A549 (cell line): ENCODE measurements around the gene GNAT3.

Source experiments
- HOXB13 ChIP-seq: fragments of 250-450 bp; sonication (Bioruptor Pico); IDR thresholded peaks from 2 replicates; pipeline ENCODE4 v1.5.0; 2020; ENCODE audit warnings: low read depth, mild to moderate bottlenecking, moderate library complexity
- MAZ ChIP-seq: fragments of 150-350 bp; IDR thresholded peaks from 2 replicates; pipeline ENCODE4 v1.6.1; 2014; ENCODE audit warnings: antibody characterized with exemption, low read depth, low read length, borderline replicate concordance
- RAD21 ChIP-seq, 2 experiments: fragments of >200 bp in 1 of 2; sonication (Bioruptor Twin) in 1 of 2; formaldehyde crosslinking in 1 of 2; IDR thresholded peaks in 1 of 2; conservative IDR thresholded peaks in 1 of 2; 2 replicates in 1 of 2; 3 replicates in 1 of 2; pipeline ENCODE4 v1.6.1; 2012 to 2018; ENCODE audit warnings: inconsistent platforms in 1 of 2
- RNF2 ChIP-seq: fragments of 200-600 bp; sonication (generic); IDR thresholded peaks from 2 replicates; pipeline ENCODE4 v1.6.1; 2016; ENCODE audit warnings: low read depth, mild to moderate bottlenecking, antibody characterized with exemption, moderate library complexity, borderline replicate concordance
- TF ChIP-seq, protein P1 (sequence below): fragments of >200 bp; sonication (Bioruptor Twin); formaldehyde crosslinking; IDR thresholded peaks from 3 replicates; pipeline ENCODE4 v1.5.1; 2016
- TF ChIP-seq, protein P2 (sequence below): IDR thresholded peaks from 2 replicates; pipeline ENCODE4 v1.6.1; 2012

DNA sequence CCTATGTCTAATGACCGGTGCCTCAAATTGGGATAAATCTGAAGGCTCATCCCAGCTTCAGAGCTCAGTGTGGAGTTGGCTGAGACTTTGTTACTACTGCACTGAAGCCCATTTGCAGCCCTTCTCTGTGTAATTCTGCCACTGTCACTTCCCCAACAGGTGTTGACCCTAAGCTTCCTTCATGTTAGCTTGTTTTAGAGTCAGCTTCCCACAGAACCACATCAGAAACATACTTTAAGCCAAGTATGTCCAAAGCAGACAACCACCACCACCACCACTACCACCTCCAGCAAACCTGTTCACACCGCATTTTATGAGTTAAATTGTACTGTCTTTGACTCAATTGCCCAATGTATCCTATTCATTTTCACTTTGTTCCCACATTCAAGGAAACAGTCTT is 25.2 kb upstream of the GNAT3 start:
- TF ChIP-seq, protein P1, sequence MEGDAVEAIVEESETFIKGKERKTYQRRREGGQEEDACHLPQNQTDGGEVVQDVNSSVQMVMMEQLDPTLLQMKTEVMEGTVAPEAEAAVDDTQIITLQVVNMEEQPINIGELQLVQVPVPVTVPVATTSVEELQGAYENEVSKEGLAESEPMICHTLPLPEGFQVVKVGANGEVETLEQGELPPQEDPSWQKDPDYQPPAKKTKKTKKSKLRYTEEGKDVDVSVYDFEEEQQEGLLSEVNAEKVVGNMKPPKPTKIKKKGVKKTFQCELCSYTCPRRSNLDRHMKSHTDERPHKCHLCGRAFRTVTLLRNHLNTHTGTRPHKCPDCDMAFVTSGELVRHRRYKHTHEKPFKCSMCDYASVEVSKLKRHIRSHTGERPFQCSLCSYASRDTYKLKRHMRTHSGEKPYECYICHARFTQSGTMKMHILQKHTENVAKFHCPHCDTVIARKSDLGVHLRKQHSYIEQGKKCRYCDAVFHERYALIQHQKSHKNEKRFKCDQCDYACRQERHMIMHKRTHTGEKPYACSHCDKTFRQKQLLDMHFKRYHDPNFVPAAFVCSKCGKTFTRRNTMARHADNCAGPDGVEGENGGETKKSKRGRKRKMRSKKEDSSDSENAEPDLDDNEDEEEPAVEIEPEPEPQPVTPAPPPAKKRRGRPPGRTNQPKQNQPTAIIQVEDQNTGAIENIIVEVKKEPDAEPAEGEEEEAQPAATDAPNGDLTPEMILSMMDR: no peak
- TF ChIP-seq HOXB13 (CRISPR knock-in tag) (no peak), RAD21 (conservative IDR thresholded peaks at IDR 0.05 in 1 of 2, IDR thresholded peaks at IDR 0.05 in 1 of 2) (no peak), RNF2 (no peak), MAZ (no peak)
- TF ChIP-seq, protein P2, sequence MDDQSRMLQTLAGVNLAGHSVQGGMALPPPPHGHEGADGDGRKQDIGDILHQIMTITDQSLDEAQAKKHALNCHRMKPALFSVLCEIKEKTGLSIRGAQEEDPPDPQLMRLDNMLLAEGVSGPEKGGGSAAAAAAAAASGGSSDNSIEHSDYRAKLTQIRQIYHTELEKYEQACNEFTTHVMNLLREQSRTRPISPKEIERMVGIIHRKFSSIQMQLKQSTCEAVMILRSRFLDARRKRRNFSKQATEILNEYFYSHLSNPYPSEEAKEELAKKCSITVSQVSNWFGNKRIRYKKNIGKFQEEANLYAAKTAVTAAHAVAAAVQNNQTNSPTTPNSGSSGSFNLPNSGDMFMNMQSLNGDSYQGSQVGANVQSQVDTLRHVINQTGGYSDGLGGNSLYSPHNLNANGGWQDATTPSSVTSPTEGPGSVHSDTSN: no peak
